K562 (cell line): ENCODE results near the gene LBHD2. TPM values are rescaled to one million over a fixed set of nuclear protein-coding genes. Genes with fewer than 3 reads are reported as not detected.
A peak's percentile ranks its signal among the peaks of the same experiment; 100 is the strongest.

Experiments
- BRF1 ChIP-seq: IDR thresholded peaks from 3 replicates; pipeline ENCODE4 v1.6.1; 2011; ENCODE audit warnings: borderline replicate concordance, mild to moderate bottlenecking; ENCODE audit not compliant: insufficient read length; ENCODE audit errors: extremely low read depth
- CEBPG ChIP-seq, 3 experiments: fragments of 200-800 bp in 1 of 3; sonication (Bioruptor generic) in 1 of 3; sonication (generic) in 1 of 3; formaldehyde crosslinking in 1 of 3; IDR thresholded peaks in 2 of 3; conservative IDR thresholded peaks in 1 of 3; 2 replicates each; pipeline versions ENCODE4 v1.6.1 to v1.8.0; 2016 to 2022; ENCODE audit warnings: missing compliant biosample characterization in 2 of 3, missing genetic modification characterization in 2 of 3, mild to moderate bottlenecking in 1 of 3, missing genetic modification reagents in 1 of 3
- CTCF ChIP-seq, 3 experiments: IDR thresholded peaks in 2 of 3; conservative IDR thresholded peaks in 1 of 3; 2 replicates each; pipeline ENCODE4 v1.5.1; 2011 to 2012; ENCODE audit warnings: low read length in 3 of 3, mild to moderate bottlenecking in 3 of 3, control low read depth in 2 of 3, improper control_type of control experiment in 1 of 3, inconsistent platforms in 1 of 3, low read depth in 1 of 3, mixed read lengths in 1 of 3, moderate library complexity in 1 of 3; ENCODE audit not compliant: insufficient read depth in 2 of 3
- FIP1L1 ChIP-seq: fragments of 200-400 bp; formaldehyde crosslinking; IDR thresholded peaks from 2 replicates; pipeline ENCODE4 v1.6.1; 2018; ENCODE audit warnings: mild to moderate bottlenecking, low read depth, low read length; ENCODE audit not compliant: poor library complexity, severe bottlenecking
- GABPA ChIP-seq: fragments of 200-800 bp; sonication (Bioruptor generic); conservative IDR thresholded peaks from 2 replicates; pipeline ENCODE4 v1.6.1; 2016; ENCODE audit warnings: low read depth, missing genetic modification characterization, missing compliant biosample characterization
- GATAD2A ChIP-seq: fragments of 450-650 bp; IDR thresholded peaks from 2 replicates; pipeline ENCODE4 v1.6.1; 2017
- MAZ ChIP-seq, 2 experiments: fragments of 450-650 bp in 1 of 2; sonication (generic) in 1 of 2; formaldehyde crosslinking; IDR thresholded peaks in 1 of 2; conservative IDR thresholded peaks in 1 of 2; 2 replicates each; pipeline versions ENCODE4 v1.4.0 to v1.5.0; 2020; ENCODE audit warnings: mild to moderate bottlenecking in 1 of 2, missing genetic modification reagents in 1 of 2
- NRF1 ChIP-seq, 2 experiments: fragments of 450-650 bp; IDR thresholded peaks in 1 of 2; conservative IDR thresholded peaks in 1 of 2; 2 replicates each; pipeline ENCODE4 v1.6.1; 2014; ENCODE audit warnings: mild to moderate bottlenecking in 2 of 2
- PRDM10 ChIP-seq: fragments of 450-650 bp; IDR thresholded peaks from 2 replicates; pipeline ENCODE4 v1.6.1; 2018; ENCODE audit not compliant: partially characterized antibody
- PTRF ChIP-seq: fragments of 450-650 bp; IDR thresholded peaks from 2 replicates; pipeline ENCODE4 v1.6.1; 2016; ENCODE audit warnings: mild to moderate bottlenecking, missing genetic modification characterization, missing compliant biosample characterization
- RBM34 ChIP-seq: fragments of 200-400 bp; formaldehyde crosslinking; IDR thresholded peaks from 2 replicates; pipeline ENCODE4 v1.6.1; 2018; ENCODE audit warnings: low read length, borderline replicate concordance; ENCODE audit not compliant: insufficient read depth
- RCOR1 ChIP-seq, 2 experiments: IDR thresholded peaks; 2 replicates each; pipeline ENCODE4 v1.6.1; 2012; ENCODE audit warnings: low read depth in 2 of 2, low read length in 2 of 2, borderline replicate concordance in 1 of 2, improper control_type of control experiment in 1 of 2
- SMARCC2 ChIP-seq: fragments of 450-650 bp; IDR thresholded peaks from 2 replicates; pipeline ENCODE4 v1.6.1; 2017; ENCODE audit warnings: antibody characterized with exemption, moderate library complexity, mild to moderate bottlenecking, low read depth
- TRIM25 ChIP-seq: fragments of 450-650 bp; IDR thresholded peaks from 2 replicates; pipeline ENCODE4 v1.7.0; 2016; ENCODE audit warnings: borderline replicate concordance
- VEZF1 ChIP-seq: fragments of 200-800 bp; sonication (Bioruptor generic); IDR thresholded peaks from 2 replicates; pipeline ENCODE4 v1.6.1; 2017; ENCODE audit warnings: missing genetic modification characterization, missing compliant biosample characterization
- ZBTB1 ChIP-seq: sonication (generic); formaldehyde crosslinking; IDR thresholded peaks from 2 replicates; pipeline ENCODE4 v1.8.1; 2023; ENCODE audit warnings: missing genetic modification reagents, low read depth, mild to moderate bottlenecking, borderline replicate concordance
- ZNF785 ChIP-seq: fragments of 250-450 bp; sonication (Bioruptor Pico); IDR thresholded peaks from 2 replicates; pipeline ENCODE4 v1.4.0; 2020; ENCODE audit warnings: mild to moderate bottlenecking
- polyA plus RNA-seq, 8 experiments: library from polyadenylated mRNA; depleted of rRNA in 4 of 8; stranded (reverse) in 5 of 8; unstranded in 3 of 8; fragments of >200 nt; fragmentation: Nextera tagmentation in 2 of 8; fragmentation: Illumina TruSeq in 1 of 8; extraction: Ambion mirVana in 2 of 8; extraction: Trizol in 1 of 8; gene quantifications; 2 replicates each; pipeline versions ENCODE4 v1.2.1 to v1.2.3, GENCODE V29; 2011 to 2014; ENCODE audit warnings: inconsistent platforms in 1 of 8, missing spikeins in 1 of 8
- total RNA-seq, 7 experiments: library from RNA; depleted of rRNA in 6 of 7; stranded (reverse); fragments of >200 nt in 6 of 7; fragmentation: Illumina TruSeq in 2 of 7; extraction: Trizol in 2 of 7; gene quantifications; 2 replicates each; pipeline versions ENCODE4 v1.2.1 to v1.2.3, GENCODE V29; 2011 to 2021; ENCODE audit warnings: low replicate concordance in 1 of 7

The LBHD2 gene
- total and polyA plus RNA-seq, 9 of the 15 experiments (the other 6 are each of a cell fraction or from before 2014, with no cell fraction given) = not detected

- TF ChIP-seq GABPA (tag) (no peak), TRIM25 (no peak), MAZ (CRISPR knock-in tag; conservative IDR thresholded peaks at IDR 0.05 in 1 of 2, IDR thresholded peaks at IDR 0.05 in 1 of 2) (peak; percentile 27 to 34; a peak in 1 of 4 replicates), FIP1L1 (no peak), SMARCC2 (peak; percentile 27; the same call in 1 of the 2 replicates), NRF1 (conservative IDR thresholded peaks at IDR 0.05 in 1 of 2, IDR thresholded peaks at IDR 0.05 in 1 of 2) (peak in 1 of 2 experiments; percentile 59; a peak in 2 of 4 replicates), GATAD2A (0 out of 2 replicates have a peak, but pooled peaks have one; percentile 48), BRF1 (no peak), ZBTB1 (no peak), CEBPG (CRISPR knock-in tag; IDR thresholded peaks at IDR 0.05) (no peak), CEBPG (tag; conservative IDR thresholded peaks at IDR 0.05 in 1 of 2, IDR thresholded peaks at IDR 0.05 in 1 of 2) (no peak), VEZF1 (CRISPR knock-in tag) (peak; percentile 73), RCOR1 (IDR thresholded peaks at IDR 0.05; ENCODE audit: borderline replicate concordance in 1 of 2, low read depth in 2 of 2, low read length in 2 of 2) (no peak), PRDM10 (peak; percentile 76), ZNF785 (CRISPR knock-in tag) (no peak), CTCF (IDR thresholded peaks at IDR 0.05 in 2 of 3, conservative IDR thresholded peaks at IDR 0.05 in 1 of 3; ENCODE audit: insufficient read depth in 2 of 3, low read depth in 1 of 3, low read length in 3 of 3) (peak; percentile 30 to 44 (median 41); a peak in 5 of 6 replicates), PTRF (tag) (no peak), RBM34 (no peak)
Measured at GRCh38 chr14:103099081-103099732, 15.2 kb downstream of the LBHD2 start (continued).
